Measurements from ENCODE around the gene POU2F2.

- TF ChIP-seq ZNF70 (CRISPR knock-in tag; IDR thresholded peaks at IDR 0.05) (no peak), PPARA (CRISPR knock-in tag; IDR thresholded peaks at IDR 0.05; ENCODE audit: borderline replicate concordance) (no peak), RARB (CRISPR knock-in tag; IDR thresholded peaks at IDR 0.05) (no peak), TCF4 (CRISPR knock-in tag; IDR thresholded peaks at IDR 0.05; ENCODE audit: borderline replicate concordance) (no peak), PATZ1 (CRISPR knock-in tag; IDR thresholded peaks at IDR 0.05; ENCODE audit: borderline replicate concordance) (no peak), ZNF565 (CRISPR knock-in tag; conservative IDR thresholded peaks at IDR 0.05; ENCODE audit: low read depth) (no peak), BACH2 (CRISPR knock-in tag; IDR thresholded peaks at IDR 0.05; ENCODE audit: borderline replicate concordance) (no peak), ZC3H10 (CRISPR knock-in tag; IDR thresholded peaks at IDR 0.05) (no peak), ZNF8 (CRISPR knock-in tag; IDR thresholded peaks at IDR 0.05) (no peak)
- TF ChIP-seq, protein P1, sequence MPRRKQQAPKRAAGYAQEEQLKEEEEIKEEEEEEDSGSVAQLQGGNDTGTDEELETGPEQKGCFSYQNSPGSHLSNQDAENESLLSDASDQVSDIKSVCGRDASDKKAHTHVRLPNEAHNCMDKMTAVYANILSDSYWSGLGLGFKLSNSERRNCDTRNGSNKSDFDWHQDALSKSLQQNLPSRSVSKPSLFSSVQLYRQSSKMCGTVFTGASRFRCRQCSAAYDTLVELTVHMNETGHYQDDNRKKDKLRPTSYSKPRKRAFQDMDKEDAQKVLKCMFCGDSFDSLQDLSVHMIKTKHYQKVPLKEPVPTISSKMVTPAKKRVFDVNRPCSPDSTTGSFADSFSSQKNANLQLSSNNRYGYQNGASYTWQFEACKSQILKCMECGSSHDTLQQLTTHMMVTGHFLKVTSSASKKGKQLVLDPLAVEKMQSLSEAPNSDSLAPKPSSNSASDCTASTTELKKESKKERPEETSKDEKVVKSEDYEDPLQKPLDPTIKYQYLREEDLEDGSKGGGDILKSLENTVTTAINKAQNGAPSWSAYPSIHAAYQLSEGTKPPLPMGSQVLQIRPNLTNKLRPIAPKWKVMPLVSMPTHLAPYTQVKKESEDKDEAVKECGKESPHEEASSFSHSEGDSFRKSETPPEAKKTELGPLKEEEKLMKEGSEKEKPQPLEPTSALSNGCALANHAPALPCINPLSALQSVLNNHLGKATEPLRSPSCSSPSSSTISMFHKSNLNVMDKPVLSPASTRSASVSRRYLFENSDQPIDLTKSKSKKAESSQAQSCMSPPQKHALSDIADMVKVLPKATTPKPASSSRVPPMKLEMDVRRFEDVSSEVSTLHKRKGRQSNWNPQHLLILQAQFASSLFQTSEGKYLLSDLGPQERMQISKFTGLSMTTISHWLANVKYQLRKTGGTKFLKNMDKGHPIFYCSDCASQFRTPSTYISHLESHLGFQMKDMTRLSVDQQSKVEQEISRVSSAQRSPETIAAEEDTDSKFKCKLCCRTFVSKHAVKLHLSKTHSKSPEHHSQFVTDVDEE (CRISPR knock-in tag; IDR thresholded peaks at IDR 0.05) = no peak
Measured at GRCh38 chr19:42156571-42156970, 24.3 kb upstream of the POU2F2 start.
